ENCODE data around the gene ADGRF4. TPM values are rescaled to one million over a fixed set of nuclear protein-coding genes. Genes with fewer than 3 reads are reported as not detected.

ADGRF4 gene
- total RNA-seq, 1 experiment from 2014 or later: 0.10 TPM

- ATAC-seq (no peak), DNase-seq (ENCODE audit: low read depth, low spot score) (no peak)
- Histone ChIP-seq H3K36me3 (ENCODE audit: control insufficient read depth, insufficient read depth, low read length) (no peaks in the 10 kb centered on the region), H3K4me1 (ENCODE audit: control insufficient read depth, insufficient read depth, low read length) (no peaks in the 10 kb centered on the region), H3K27ac (ENCODE audit: low read length) (no peak overlapping the region), H3K4me3 (ENCODE audit: low read depth in 2 of 2, low read length in 2 of 2) (no peak overlapping the region), H3K9me3 (ENCODE audit: control insufficient read depth, insufficient read depth, low read depth, low read length) (no peaks in the 10 kb centered on the region), H3K27me3 (ENCODE audit: control insufficient read depth, insufficient read depth, low read length) (no peaks in the 10 kb centered on the region)
- no TSS peak for BruUV-seq (replicated peaks)
- POLR2A ChIA-PET: no interaction called here
- intact Hi-C loops (cut with micrococcal nuclease; ENCODE audit: unreplicated experiment): no loop called here
- CTCF ChIA-PET: no interaction called here
- TF ChIP-seq POLR2AphosphoS5 (IDR thresholded peaks at IDR 0.05; ENCODE audit: low read depth, low read length) (no peak), CTCF (IDR thresholded peaks at IDR 0.05) (no peak), SIN3A (IDR thresholded peaks at IDR 0.05; ENCODE audit: borderline replicate concordance, insufficient read depth, low read depth, low read length) (no peak), TCF7L2 (IDR thresholded peaks at IDR 0.05; ENCODE audit: low read depth, low read length) (no peak), REST (IDR thresholded peaks at IDR 0.05; ENCODE audit: insufficient read depth in 1 of 2, low read depth in 2 of 2, low read length in 1 of 2) (no peak)
- in situ Hi-C loops (cut with HindIII; ENCODE audit: low pct_unique_long_range_greater_than_20kb, low sequenced_read_pairs): no loop called here
Observed at GRCh38 chr6:47710295-47710694, 11.9 kb downstream of the ADGRF4 start.

- in situ Hi-C loops (cut with HindIII; ENCODE audit: low pct_unique_long_range_greater_than_20kb, low sequenced_read_pairs): no loop called here
- ChIA-PET POLR2A (no interaction called here), CTCF (no interaction called here)
- no peaks in the 10 kb centered on the region for H3K36me3 ChIP-seq (ENCODE audit: control insufficient read depth, insufficient read depth, low read length)
- DNase-seq (ENCODE audit: low read depth, low spot score) (no peak), ATAC-seq (no peak)
- no peaks in the 10 kb centered on the region for H3K9me3 ChIP-seq (ENCODE audit: control insufficient read depth, insufficient read depth, low read depth, low read length)
- no peak overlapping the region for H3K4me3 ChIP-seq (ENCODE audit: low read depth in 2 of 2, low read length in 2 of 2)
- BruUV-seq (replicated peaks): no TSS peak
- intact Hi-C loops (cut with micrococcal nuclease; ENCODE audit: unreplicated experiment): no loop called here
- H3K4me1 ChIP-seq (ENCODE audit: control insufficient read depth, insufficient read depth, low read length): no peaks in the 10 kb centered on the region
- no peak for TF ChIP-seq CTCF (IDR thresholded peaks at IDR 0.05)
- TF ChIP-seq REST (IDR thresholded peaks at IDR 0.05; ENCODE audit: insufficient read depth in 1 of 2, low read depth in 2 of 2, low read length in 1 of 2): no peak
- no peak for TF ChIP-seq POLR2AphosphoS5 (IDR thresholded peaks at IDR 0.05; ENCODE audit: low read depth, low read length)
- TF ChIP-seq SIN3A (IDR thresholded peaks at IDR 0.05; ENCODE audit: borderline replicate concordance, insufficient read depth, low read depth, low read length): no peak
- no peak for TF ChIP-seq TCF7L2 (IDR thresholded peaks at IDR 0.05; ENCODE audit: low read depth, low read length)
- no peaks in the 10 kb centered on the region for H3K27me3 ChIP-seq (ENCODE audit: control insufficient read depth, insufficient read depth, low read length)
- no peak overlapping the region for H3K27ac ChIP-seq (ENCODE audit: low read length)
Observed at GRCh38 chr6:47713200-47713599, 14.8 kb downstream of the ADGRF4 start.
